SH-SY5Y (cell line): ENCODE data around the gene WTIP.

Experiments used
- GATA2 ChIP-seq: IDR thresholded peaks from 2 replicates; pipeline ENCODE4 v1.6.1; 2011; ENCODE audit warnings: mild to moderate bottlenecking, low read depth, low read length
- GATA3 ChIP-seq: IDR thresholded peaks from 2 replicates; pipeline ENCODE4 v1.6.1; 2011; ENCODE audit warnings: low read depth, mild to moderate bottlenecking, low read length, moderate library complexity

- no peak for TF ChIP-seq GATA2
- no peak for TF ChIP-seq GATA3
Observed at GRCh38 chr19:34555447-34555846, 73.9 kb downstream of the WTIP start.
